H9 (cell line): Measurements from ENCODE around the gene ACOX3. TPM values are rescaled to one million over a fixed set of nuclear protein-coding genes. Genes with fewer than 3 reads are reported as not detected.

Experiments used
- DNase-seq: peaks from one replicate; pipeline ENCODE4 v3.0.0-alpha.2; 2017
- H2AFZ ChIP-seq: one replicate; pipeline ENCODE4 v1.6.1; 2013; ENCODE audit warnings: mild to moderate bottlenecking, low read length, control low read depth, moderate library complexity
- H2AK5ac ChIP-seq: 2 replicates; pipeline ENCODE4 v1.6.1; 2013; ENCODE audit warnings: low read length, control low read depth, mixed read lengths; ENCODE audit not compliant: insufficient read length
- H2BK120ac ChIP-seq: one replicate; pipeline ENCODE4 v1.6.1; 2013; ENCODE audit warnings: low read depth, mild to moderate bottlenecking, low read length, control low read depth, inconsistent platforms; ENCODE audit not compliant: poor library complexity, severe bottlenecking
- H2BK12ac ChIP-seq: 2 replicates; pipeline ENCODE4 v1.6.1; 2013; ENCODE audit warnings: low read length, control low read depth, mixed read lengths, low read depth; ENCODE audit not compliant: insufficient read length
- H2BK15ac ChIP-seq: 2 replicates; pipeline ENCODE4 v1.6.1; 2013; ENCODE audit warnings: low read depth, low read length, control low read depth
- H2BK20ac ChIP-seq: one replicate; pipeline ENCODE4 v1.6.1; 2013; ENCODE audit warnings: low read depth, mild to moderate bottlenecking, low read length, control low read depth, inconsistent platforms; ENCODE audit not compliant: poor library complexity, severe bottlenecking
- H2BK5ac ChIP-seq: 2 replicates; pipeline ENCODE4 v1.6.1; 2013; ENCODE audit warnings: low read length, control low read depth, mixed read lengths; ENCODE audit not compliant: insufficient read length
- H3K14ac ChIP-seq: 2 replicates; pipeline ENCODE4 v1.6.1; 2013; ENCODE audit warnings: low read length, control low read depth; ENCODE audit not compliant: insufficient read depth
- H3K18ac ChIP-seq: 2 replicates; pipeline ENCODE4 v1.6.1; 2013; ENCODE audit warnings: low read depth, mild to moderate bottlenecking, mixed read lengths, low read length, control low read depth; ENCODE audit not compliant: insufficient read length
- H3K23ac ChIP-seq: 2 replicates; pipeline ENCODE4 v1.6.1; 2013; ENCODE audit warnings: low read length, control low read depth, mixed read lengths, low read depth; ENCODE audit not compliant: insufficient read length
- H3K23me2 ChIP-seq: 2 replicates; pipeline ENCODE4 v1.6.1; 2013; ENCODE audit warnings: low read depth, mild to moderate bottlenecking, mixed read lengths, low read length, control low read depth; ENCODE audit not compliant: insufficient read length, poor library complexity, severe bottlenecking
- H3K27ac ChIP-seq: 2 replicates; pipeline ENCODE4 v1.5.1; 2013; ENCODE audit warnings: low read length, control low read depth, mixed read lengths, low read depth; ENCODE audit not compliant: insufficient read length
- H3K27me3 ChIP-seq: 2 replicates; pipeline ENCODE4 v1.6.1; 2013; ENCODE audit warnings: low read length, control low read depth, inconsistent platforms; ENCODE audit not compliant: insufficient read depth
- H3K4ac ChIP-seq: 2 replicates; pipeline ENCODE4 v1.6.1; 2013; ENCODE audit warnings: low read depth, mild to moderate bottlenecking, control low read depth, inconsistent platforms, low read length, moderate library complexity
- H3K4me1 ChIP-seq: 2 replicates; pipeline ENCODE4 v1.6.1; 2013; ENCODE audit warnings: low read length, control low read depth, inconsistent platforms; ENCODE audit not compliant: insufficient read depth
- H3K4me2 ChIP-seq: 2 replicates; pipeline ENCODE4 v1.6.1; 2013; ENCODE audit warnings: low read length, control low read depth, mixed read lengths; ENCODE audit not compliant: insufficient read length, insufficient read depth
- H3K56ac ChIP-seq: 2 replicates; pipeline ENCODE4 v1.6.1; 2013; ENCODE audit warnings: low read depth, mild to moderate bottlenecking, mixed read lengths, low read length, control low read depth; ENCODE audit not compliant: insufficient read length
- H3K79me1 ChIP-seq: 2 replicates; pipeline ENCODE4 v1.6.1; 2013; ENCODE audit warnings: low read depth, mild to moderate bottlenecking, moderate library complexity, low read length, control low read depth, inconsistent platforms; ENCODE audit not compliant: insufficient read depth, poor library complexity, severe bottlenecking
- H3K79me2 ChIP-seq: 2 replicates; pipeline ENCODE4 v1.6.1; 2013; ENCODE audit warnings: low read length, control low read depth, inconsistent platforms; ENCODE audit not compliant: insufficient read depth
- H3K9ac ChIP-seq: 2 replicates; pipeline ENCODE4 v1.6.1; 2013; ENCODE audit warnings: low read length, control low read depth, mixed read lengths; ENCODE audit not compliant: insufficient read length; ENCODE audit errors: extremely low read depth
- H3K9me3 ChIP-seq: one replicate; pipeline ENCODE4 v1.6.1; 2013; ENCODE audit warnings: low read depth, low read length, inconsistent platforms; ENCODE audit not compliant: control insufficient read depth
- H3T11ph ChIP-seq: one replicate; pipeline ENCODE4 v1.6.1; 2013; ENCODE audit warnings: mild to moderate bottlenecking, low read length, control low read depth, inconsistent platforms
- H4K20me1 ChIP-seq: one replicate; pipeline ENCODE4 v1.6.1; 2013; ENCODE audit not compliant: control insufficient read depth, insufficient read length, insufficient read depth
- H4K5ac ChIP-seq: 2 replicates; pipeline ENCODE4 v1.6.1; 2013; ENCODE audit warnings: low read depth, mild to moderate bottlenecking, mixed read lengths, low read length, control low read depth; ENCODE audit not compliant: insufficient read length
- H4K8ac ChIP-seq: replicated peaks from 2 replicates; pipeline ENCODE4 v1.6.1; 2013; ENCODE audit warnings: low read length, control low read depth, mixed read lengths, low read depth; ENCODE audit not compliant: insufficient read length
- H4K91ac ChIP-seq: 2 replicates; pipeline ENCODE4 v1.6.1; 2013; ENCODE audit warnings: low read depth, mild to moderate bottlenecking, moderate library complexity, mixed read lengths, low read length, control low read depth; ENCODE audit not compliant: insufficient read length
- H3K27ac Mint-ChIP-seq, 3 experiments: 2 replicates in 2 of 3; 3 replicates in 1 of 3; pipeline ENCODE4 v1.8.0; 2020 to 2021; ENCODE audit warnings: mixed read lengths in 3 of 3, mild to moderate bottlenecking in 1 of 3, moderate library complexity in 1 of 3
- H3K27me3 Mint-ChIP-seq: 2 replicates; pipeline ENCODE4 v1.8.0; 2021; ENCODE audit warnings: low read depth, mild to moderate bottlenecking, moderate library complexity, mixed read lengths
- H3K36me3 Mint-ChIP-seq, 3 experiments: 2 replicates in 2 of 3; 3 replicates in 1 of 3; pipeline ENCODE4 v1.8.0; 2020 to 2021; ENCODE audit warnings: low read depth in 3 of 3, mixed read lengths in 3 of 3; ENCODE audit not compliant: insufficient read depth in 1 of 3
- H3K4me1 Mint-ChIP-seq, 2 experiments: 2 replicates each; pipeline ENCODE4 v1.8.0; 2020; ENCODE audit warnings: mixed read lengths in 2 of 2
- H3K4me3 Mint-ChIP-seq, 2 experiments: 2 replicates in 1 of 2; 3 replicates in 1 of 2; pipeline ENCODE4 v1.8.0; 2020 to 2021; ENCODE audit warnings: mild to moderate bottlenecking in 2 of 2, mixed read lengths in 2 of 2, moderate library complexity in 1 of 2
- H3K9me3 Mint-ChIP-seq, 2 experiments: 2 replicates in 1 of 2; 3 replicates in 1 of 2; pipeline ENCODE4 v1.8.0; 2020; ENCODE audit warnings: mild to moderate bottlenecking in 2 of 2, mixed read lengths in 2 of 2, moderate library complexity in 1 of 2
- WGBS: extraction: QIAGEN DNeasy Blood & Tissue Kit; methylation state at CpG from one replicate; pipeline ENCODE4 v1.1.7; 2013; ENCODE audit warnings: missing lambda C conversion rate, low lambda C conversion rate, mixed read lengths; ENCODE audit not compliant: insufficient read length; ENCODE audit errors: extremely low coverage; 5-methylcytosine and 5-hydroxymethylcytosine counted together
- total RNA-seq: library from RNA; stranded (reverse); gene quantifications from 2 replicates; pipeline ENCODE4 v1.2.1, GENCODE V29; 2021
- TF ChIP-seq, protein P1 (sequence below): fragments of 200-600 bp; sonication (generic); conservative IDR thresholded peaks from 3 replicates; pipeline ENCODE4 v1.8.0; 2021; ENCODE audit warnings: antibody characterized with exemption, mild to moderate bottlenecking

The ACOX3 gene
- total RNA-seq, 1 experiment from 2014 or later, result 13.8 TPM

DNA sequence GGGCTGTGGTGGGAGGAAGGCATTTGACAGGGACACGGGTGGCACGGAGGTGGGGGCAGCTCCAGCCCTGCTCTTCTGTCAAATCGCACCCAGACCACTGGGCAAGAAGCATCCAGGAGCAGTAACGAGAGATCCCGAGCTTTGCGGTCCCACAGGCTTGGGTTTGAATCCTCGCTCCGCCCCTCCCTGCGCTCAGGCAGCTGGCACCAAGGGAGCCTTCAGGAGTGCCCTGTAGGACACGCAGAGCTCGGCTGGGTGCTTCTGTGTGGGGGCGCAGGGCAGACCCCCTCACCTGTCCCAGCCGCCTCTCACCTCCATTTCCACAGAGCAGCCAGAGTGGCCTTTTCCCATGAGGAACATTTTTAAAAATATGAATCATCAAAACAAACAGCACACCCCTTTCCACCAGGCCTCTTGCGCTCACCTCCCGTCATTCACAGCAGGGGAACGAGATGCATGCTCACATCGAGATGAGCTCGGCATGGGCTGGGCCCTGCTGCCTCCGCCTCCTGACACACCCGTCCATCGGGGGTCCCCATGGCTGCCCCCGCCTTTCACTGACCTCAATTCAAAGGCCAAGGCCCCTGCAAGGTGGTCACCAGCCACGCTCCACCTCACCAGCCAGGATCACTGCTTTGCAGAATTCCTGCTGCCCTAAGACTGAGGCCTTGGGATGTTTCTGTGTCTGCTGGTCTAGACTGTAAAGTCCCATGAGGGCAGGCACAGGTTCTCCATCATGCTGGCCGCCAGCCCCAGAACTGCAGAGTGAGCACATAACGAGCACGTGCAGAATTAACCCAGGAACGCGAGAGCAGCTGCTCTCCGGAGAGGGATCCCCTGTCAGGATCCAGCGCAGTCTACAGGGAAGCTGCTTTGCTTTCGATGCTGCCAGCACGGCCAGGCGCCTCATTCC, 52.7 kb downstream of the ACOX3 start:
- peak overlapping the region in 2 of 3 experiments; percentile 10 to 65; a peak in 1 of 7 replicates for H3K27ac Mint-ChIP-seq
- H3K4me2 ChIP-seq, result no peak overlapping the region
- H3K4me1 Mint-ChIP-seq, result peaks cover 3 to 4% of the 10 kb centered on the region in 2 experiments; a peak in 3 of 4 replicates
- no peaks in the 10 kb centered on the region for H3K79me1 ChIP-seq
- no peaks in the 10 kb centered on the region for H3K9me3 Mint-ChIP-seq
- H3K23ac ChIP-seq, result no peak overlapping the region
- no peak overlapping the region for H3K9ac ChIP-seq
- no peak overlapping the region for H2BK5ac ChIP-seq
- H3K56ac ChIP-seq, result no peak overlapping the region
- H2BK20ac ChIP-seq, result no peak overlapping the region
- no peak overlapping the region for H4K91ac ChIP-seq
- H3K36me3 Mint-ChIP-seq, result peaks cover 3 to 6% (median 6%) of the 10 kb centered on the region in 3 experiments; a peak in 3 of 7 replicates
- no peak overlapping the region for H2AK5ac ChIP-seq
- no peak for DNase-seq
- H3K79me2 ChIP-seq, result no peaks in the 10 kb centered on the region
- H2BK120ac ChIP-seq, result no peak overlapping the region
- H3K27me3 ChIP-seq, result no peaks in the 10 kb centered on the region
- WGBS, result no CpG with 5 or more reads among the region's 33 CpGs
- no peak overlapping the region for H2BK12ac ChIP-seq
- no peak overlapping the region for H3K4ac ChIP-seq
- H3K23me2 ChIP-seq, result no peaks in the 10 kb centered on the region
- TF ChIP-seq, protein P1, sequence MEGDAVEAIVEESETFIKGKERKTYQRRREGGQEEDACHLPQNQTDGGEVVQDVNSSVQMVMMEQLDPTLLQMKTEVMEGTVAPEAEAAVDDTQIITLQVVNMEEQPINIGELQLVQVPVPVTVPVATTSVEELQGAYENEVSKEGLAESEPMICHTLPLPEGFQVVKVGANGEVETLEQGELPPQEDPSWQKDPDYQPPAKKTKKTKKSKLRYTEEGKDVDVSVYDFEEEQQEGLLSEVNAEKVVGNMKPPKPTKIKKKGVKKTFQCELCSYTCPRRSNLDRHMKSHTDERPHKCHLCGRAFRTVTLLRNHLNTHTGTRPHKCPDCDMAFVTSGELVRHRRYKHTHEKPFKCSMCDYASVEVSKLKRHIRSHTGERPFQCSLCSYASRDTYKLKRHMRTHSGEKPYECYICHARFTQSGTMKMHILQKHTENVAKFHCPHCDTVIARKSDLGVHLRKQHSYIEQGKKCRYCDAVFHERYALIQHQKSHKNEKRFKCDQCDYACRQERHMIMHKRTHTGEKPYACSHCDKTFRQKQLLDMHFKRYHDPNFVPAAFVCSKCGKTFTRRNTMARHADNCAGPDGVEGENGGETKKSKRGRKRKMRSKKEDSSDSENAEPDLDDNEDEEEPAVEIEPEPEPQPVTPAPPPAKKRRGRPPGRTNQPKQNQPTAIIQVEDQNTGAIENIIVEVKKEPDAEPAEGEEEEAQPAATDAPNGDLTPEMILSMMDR, result no peak
- no peak overlapping the region for H2AFZ ChIP-seq
- H3K27me3 Mint-ChIP-seq, result no peaks in the 10 kb centered on the region; the same call in 1 of the 2 replicates
- H3K14ac ChIP-seq, result no peak overlapping the region
- H3T11ph ChIP-seq, result no peak overlapping the region
- no peak overlapping the region for H3K18ac ChIP-seq
- no peaks in the 10 kb centered on the region for H3K9me3 ChIP-seq
- H3K4me1 ChIP-seq, result no peaks in the 10 kb centered on the region
- no peak overlapping the region for H4K5ac ChIP-seq
- H3K4me3 Mint-ChIP-seq, result no peak overlapping the region
- H3K27ac ChIP-seq, result no peak overlapping the region
- H4K20me1 ChIP-seq, result no peaks in the 10 kb centered on the region
- no peak overlapping the region for H4K8ac ChIP-seq
- H2BK15ac ChIP-seq, result no peak overlapping the region
